SK-N-SH treated with all-trans-retinoic acid at 6 μM for 48 hours (cell line): Measurements from ENCODE around the gene GIMAP5.

ENCODE experiments used
- ATAC-seq: fragments of 200-7000 bp; cut with Tn5 transposase; 3 replicates; pipeline ENCODE4 v1.9.1; 2020; ENCODE audit warnings: mild to moderate bottlenecking, moderate library complexity
- ARNTL ChIP-seq: fragments of 450-650 bp; formaldehyde crosslinking; IDR thresholded peaks from 2 replicates; pipeline ENCODE4 v1.5.0; 2020; ENCODE audit warnings: low read depth, mild to moderate bottlenecking, moderate library complexity, borderline replicate concordance
- BACH2 ChIP-seq: fragments of 250-450 bp; sonication (Bioruptor Pico); IDR thresholded peaks from 2 replicates; pipeline ENCODE4 v1.9.0; 2021; ENCODE audit warnings: mild to moderate bottlenecking, borderline replicate concordance
- CSDC2 ChIP-seq: fragments of 250-450 bp; sonication (Bioruptor Pico); IDR thresholded peaks from 2 replicates; pipeline ENCODE4 v1.5.0; 2020; ENCODE audit warnings: mild to moderate bottlenecking, moderate library complexity
- ESRRG ChIP-seq: fragments of 250-450 bp; sonication (Bioruptor Pico); IDR thresholded peaks from 2 replicates; pipeline ENCODE4 v1.6.1; 2021; ENCODE audit warnings: mild to moderate bottlenecking
- GLIS3 ChIP-seq: fragments of 250-450 bp; sonication (Bioruptor Pico); IDR thresholded peaks from 2 replicates; pipeline ENCODE4 v1.5.0; 2020; ENCODE audit warnings: mild to moderate bottlenecking, moderate library complexity
- ISL1 ChIP-seq: fragments of 250-450 bp; sonication (Bioruptor Pico); IDR thresholded peaks from 2 replicates; pipeline ENCODE4 v2.1.2; 2022; ENCODE audit warnings: mild to moderate bottlenecking, moderate library complexity
- OSR1 ChIP-seq: fragments of 250-450 bp; sonication (Bioruptor Pico); IDR thresholded peaks from 2 replicates; pipeline ENCODE4 v1.8.0; 2022; ENCODE audit warnings: moderate library complexity, mild to moderate bottlenecking, inconsistent platforms
- PPARA ChIP-seq: fragments of 250-450 bp; sonication (Bioruptor Pico); IDR thresholded peaks from 2 replicates; pipeline ENCODE4 v1.5.0; 2020; ENCODE audit warnings: mild to moderate bottlenecking, borderline replicate concordance
- RARB ChIP-seq: fragments of 250-450 bp; sonication (Bioruptor Pico); IDR thresholded peaks from 2 replicates; pipeline ENCODE4 v1.8.0; 2021; ENCODE audit warnings: mild to moderate bottlenecking, moderate library complexity
- SNAI2 ChIP-seq: fragments of 250-450 bp; sonication (Bioruptor Pico); IDR thresholded peaks from 2 replicates; pipeline ENCODE4 v1.5.0; 2020; ENCODE audit warnings: mild to moderate bottlenecking, moderate library complexity
- TCF4 ChIP-seq: fragments of 250-450 bp; sonication (Bioruptor Pico); IDR thresholded peaks from 2 replicates; pipeline ENCODE4 v1.8.0; 2021; ENCODE audit warnings: mild to moderate bottlenecking, moderate library complexity, borderline replicate concordance
- TOX ChIP-seq: fragments of 250-450 bp; sonication (Bioruptor Pico); IDR thresholded peaks from 2 replicates; pipeline ENCODE4 v1.8.0; 2021; ENCODE audit warnings: mild to moderate bottlenecking, moderate library complexity, borderline replicate concordance
- ZC3H10 ChIP-seq: fragments of 250-450 bp; sonication (Bioruptor Pico); IDR thresholded peaks from 2 replicates; pipeline ENCODE4 v1.5.1; 2021; ENCODE audit warnings: mild to moderate bottlenecking, moderate library complexity
- ZFP3 ChIP-seq: fragments of 250-450 bp; sonication (Bioruptor Pico); IDR thresholded peaks from 2 replicates; pipeline ENCODE4 v1.5.0; 2020; ENCODE audit warnings: mild to moderate bottlenecking, moderate library complexity
- ZFP30 ChIP-seq: fragments of 450-650 bp; formaldehyde crosslinking; IDR thresholded peaks from 2 replicates; pipeline ENCODE4 v1.5.0; 2022; ENCODE audit warnings: mild to moderate bottlenecking, moderate library complexity
- ZNF565 ChIP-seq: fragments of 450-650 bp; formaldehyde crosslinking; conservative IDR thresholded peaks from 2 replicates; pipeline ENCODE4 v1.5.0; 2020; ENCODE audit warnings: low read depth, mild to moderate bottlenecking, moderate library complexity
- ZNF70 ChIP-seq: fragments of 450-650 bp; formaldehyde crosslinking; IDR thresholded peaks from 2 replicates; pipeline ENCODE4 v1.5.0; 2020; ENCODE audit warnings: mild to moderate bottlenecking, moderate library complexity
- ZNF8 ChIP-seq: fragments of 450-650 bp; formaldehyde crosslinking; IDR thresholded peaks from 2 replicates; pipeline ENCODE4 v1.5.0; 2020; ENCODE audit warnings: mild to moderate bottlenecking, moderate library complexity
- TF ChIP-seq, protein P1 (sequence below): fragments of 250-450 bp; sonication (Bioruptor Pico); IDR thresholded peaks from 2 replicates; pipeline ENCODE4 v1.5.1; 2021; ENCODE audit warnings: mild to moderate bottlenecking, moderate library complexity
- TF ChIP-seq, protein P2 (sequence below): fragments of 250-450 bp; sonication (Bioruptor Pico); IDR thresholded peaks from 2 replicates; pipeline ENCODE4 v1.8.0; 2020; ENCODE audit warnings: mild to moderate bottlenecking, moderate library complexity, borderline replicate concordance
- TF ChIP-seq, protein P3 (sequence below): fragments of 250-450 bp; sonication (Bioruptor Pico); IDR thresholded peaks from 2 replicates; pipeline ENCODE4 v1.8.0; 2021; ENCODE audit warnings: low read depth, mild to moderate bottlenecking, moderate library complexity, borderline replicate concordance
- TF ChIP-seq, protein P4 (sequence below): fragments of 250-450 bp; sonication (Bioruptor Pico); IDR thresholded peaks from 2 replicates; pipeline ENCODE4 v1.5.1; 2020; ENCODE audit warnings: low read depth, mild to moderate bottlenecking, moderate library complexity
- TF ChIP-seq, protein P5 (sequence below): fragments of 250-450 bp; sonication (Bioruptor Pico); IDR thresholded peaks from 2 replicates; pipeline ENCODE4 v1.5.0; 2020; ENCODE audit warnings: mild to moderate bottlenecking, moderate library complexity

Gene GIMAP5

DNA sequence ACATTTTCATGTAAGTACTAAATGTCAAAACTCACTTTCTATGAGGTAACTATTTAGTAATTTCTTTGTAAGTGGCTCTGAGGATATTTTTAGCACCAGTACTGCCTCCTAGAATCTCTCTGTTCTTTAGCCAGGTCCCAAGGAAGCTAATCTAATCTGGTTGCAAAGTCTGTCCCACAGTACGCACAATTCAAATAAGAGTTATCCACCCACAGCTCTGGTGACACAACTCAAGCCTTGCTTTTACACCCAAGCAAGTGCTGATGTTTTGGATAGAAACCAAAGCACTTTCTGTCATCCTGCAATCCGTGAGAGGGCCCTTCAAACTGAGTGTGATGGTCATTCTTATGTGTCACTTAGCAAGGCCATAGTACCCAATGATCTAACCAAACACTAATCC, 14.5 kb downstream of the GIMAP5 start:
- no peak for TF ChIP-seq OSR1 (CRISPR knock-in tag)
- no peak for TF ChIP-seq GLIS3 (CRISPR knock-in tag)
- no peak for TF ChIP-seq CSDC2
- no peak for ATAC-seq

DNA sequence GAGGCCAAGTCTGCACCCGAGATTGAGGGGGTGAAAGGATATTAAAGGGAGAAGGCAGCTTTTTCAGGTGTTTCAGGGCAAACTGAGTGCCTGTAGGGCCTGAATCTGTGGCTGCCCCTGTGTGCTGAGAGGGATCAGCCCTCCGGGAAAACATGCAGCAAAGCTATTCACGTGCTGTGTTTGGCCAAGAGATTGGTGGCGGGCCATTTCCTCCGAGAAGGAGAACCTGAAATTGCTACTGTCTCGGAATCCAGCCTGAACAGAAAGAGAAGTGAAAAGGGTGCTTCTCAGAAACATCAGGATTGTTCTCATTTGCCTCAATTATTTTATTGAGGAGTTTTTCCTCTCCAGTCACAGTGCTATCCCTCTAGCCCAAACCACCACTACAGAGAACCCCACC, 16.0 kb downstream of the GIMAP5 start:
- TF ChIP-seq OSR1 (CRISPR knock-in tag) (no peak), TCF4 (no peak), ESRRG (CRISPR knock-in tag) (no peak), ISL1 (no peak), ZNF565 (no peak)

DNA sequence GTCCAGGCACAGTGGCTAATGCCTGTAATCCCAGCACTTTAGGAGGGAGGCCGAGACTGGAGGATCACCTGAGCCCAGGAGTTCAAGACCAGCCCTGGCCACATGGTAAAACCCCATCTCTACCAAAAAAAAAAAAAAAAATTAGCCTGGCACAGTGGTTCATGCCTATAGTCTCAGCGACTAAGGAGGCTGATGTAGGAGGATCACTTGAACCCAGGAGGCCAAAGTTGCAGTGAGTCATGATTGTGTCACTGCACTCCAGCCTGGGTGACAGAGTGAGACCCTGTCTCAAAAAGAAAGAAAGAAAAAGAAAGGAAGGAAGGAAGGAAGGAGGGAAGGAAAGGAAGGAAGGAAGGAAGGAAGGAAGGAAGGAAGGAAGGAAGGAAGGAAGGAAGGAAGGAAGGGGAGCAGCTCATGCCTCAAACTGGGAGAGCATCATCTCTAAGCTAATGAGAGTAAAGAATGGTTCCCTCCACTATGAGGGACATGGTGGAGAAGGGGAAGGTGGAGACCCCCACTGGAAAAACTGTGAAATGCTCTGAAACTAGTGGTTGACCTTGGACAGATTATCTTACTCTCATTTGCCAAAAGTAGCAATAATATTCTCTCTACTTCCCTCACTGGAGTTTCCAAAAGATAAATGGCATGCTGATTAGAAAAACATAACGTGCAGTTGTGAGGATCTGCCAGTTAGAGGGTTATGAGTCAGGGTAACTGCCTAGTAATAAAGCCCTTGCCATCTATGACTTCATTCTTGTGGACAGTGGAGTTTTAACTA, 16.8 kb downstream of the GIMAP5 start:
- ATAC-seq, result peak; percentile 84
- no peak for TF ChIP-seq TOX
- TF ChIP-seq ZNF8 (CRISPR knock-in tag), result no peak
- TF ChIP-seq, all 23 proteins: peak for 0

More for the DNA sequence above, 16.0 kb downstream of the GIMAP5 start:
- ATAC-seq, result no peak

DNA sequence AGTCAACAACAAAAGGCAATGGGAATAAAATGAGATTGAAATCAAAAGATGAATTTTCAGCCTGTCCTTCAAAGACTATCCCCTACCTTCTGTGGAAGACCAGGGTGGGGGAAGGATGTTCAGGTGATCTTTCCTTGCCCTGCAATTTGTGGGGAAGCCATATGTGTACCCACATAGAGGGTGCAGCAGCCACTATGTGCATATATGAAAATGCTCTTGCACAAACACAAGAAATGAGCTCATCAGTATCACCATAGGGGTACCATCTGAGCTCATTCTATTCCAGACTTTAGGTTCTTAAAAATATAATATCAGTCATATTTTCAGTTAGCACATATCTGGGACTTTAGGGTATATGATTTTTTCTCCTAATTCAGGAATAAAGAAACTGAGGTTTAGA, 17.7 kb downstream of the GIMAP5 start:
- no peak for TF ChIP-seq ISL1
- TF ChIP-seq ESRRG (CRISPR knock-in tag), result no peak
- TF ChIP-seq TCF4, result no peak
- no peak for TF ChIP-seq BACH2 (CRISPR knock-in tag)
- TF ChIP-seq ZNF8 (CRISPR knock-in tag), result no peak
- TF ChIP-seq, protein P1, sequence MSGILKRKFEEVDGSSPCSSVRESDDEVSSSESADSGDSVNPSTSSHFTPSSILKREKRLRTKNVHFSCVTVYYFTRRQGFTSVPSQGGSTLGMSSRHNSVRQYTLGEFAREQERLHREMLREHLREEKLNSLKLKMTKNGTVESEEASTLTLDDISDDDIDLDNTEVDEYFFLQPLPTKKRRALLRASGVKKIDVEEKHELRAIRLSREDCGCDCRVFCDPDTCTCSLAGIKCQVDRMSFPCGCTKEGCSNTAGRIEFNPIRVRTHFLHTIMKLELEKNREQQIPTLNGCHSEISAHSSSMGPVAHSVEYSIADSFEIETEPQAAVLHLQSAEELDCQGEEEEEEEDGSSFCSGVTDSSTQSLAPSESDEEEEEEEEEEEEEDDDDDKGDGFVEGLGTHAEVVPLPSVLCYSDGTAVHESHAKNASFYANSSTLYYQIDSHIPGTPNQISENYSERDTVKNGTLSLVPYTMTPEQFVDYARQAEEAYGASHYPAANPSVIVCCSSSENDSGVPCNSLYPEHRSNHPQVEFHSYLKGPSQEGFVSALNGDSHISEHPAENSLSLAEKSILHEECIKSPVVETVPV (CRISPR knock-in tag), result no peak
- no peak for TF ChIP-seq ZNF70
- TF ChIP-seq, protein P2, sequence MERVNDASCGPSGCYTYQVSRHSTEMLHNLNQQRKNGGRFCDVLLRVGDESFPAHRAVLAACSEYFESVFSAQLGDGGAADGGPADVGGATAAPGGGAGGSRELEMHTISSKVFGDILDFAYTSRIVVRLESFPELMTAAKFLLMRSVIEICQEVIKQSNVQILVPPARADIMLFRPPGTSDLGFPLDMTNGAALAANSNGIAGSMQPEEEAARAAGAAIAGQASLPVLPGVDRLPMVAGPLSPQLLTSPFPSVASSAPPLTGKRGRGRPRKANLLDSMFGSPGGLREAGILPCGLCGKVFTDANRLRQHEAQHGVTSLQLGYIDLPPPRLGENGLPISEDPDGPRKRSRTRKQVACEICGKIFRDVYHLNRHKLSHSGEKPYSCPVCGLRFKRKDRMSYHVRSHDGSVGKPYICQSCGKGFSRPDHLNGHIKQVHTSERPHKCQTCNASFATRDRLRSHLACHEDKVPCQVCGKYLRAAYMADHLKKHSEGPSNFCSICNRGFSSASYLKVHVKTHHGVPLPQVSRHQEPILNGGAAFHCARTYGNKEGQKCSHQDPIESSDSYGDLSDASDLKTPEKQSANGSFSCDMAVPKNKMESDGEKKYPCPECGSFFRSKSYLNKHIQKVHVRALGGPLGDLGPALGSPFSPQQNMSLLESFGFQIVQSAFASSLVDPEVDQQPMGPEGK (CRISPR knock-in tag), result no peak
- no peak for TF ChIP-seq ZNF565
- TF ChIP-seq PPARA, result no peak
- TF ChIP-seq ARNTL (CRISPR knock-in tag), result no peak
- TF ChIP-seq RARB (CRISPR knock-in tag), result no peak
- TF ChIP-seq, protein P3, sequence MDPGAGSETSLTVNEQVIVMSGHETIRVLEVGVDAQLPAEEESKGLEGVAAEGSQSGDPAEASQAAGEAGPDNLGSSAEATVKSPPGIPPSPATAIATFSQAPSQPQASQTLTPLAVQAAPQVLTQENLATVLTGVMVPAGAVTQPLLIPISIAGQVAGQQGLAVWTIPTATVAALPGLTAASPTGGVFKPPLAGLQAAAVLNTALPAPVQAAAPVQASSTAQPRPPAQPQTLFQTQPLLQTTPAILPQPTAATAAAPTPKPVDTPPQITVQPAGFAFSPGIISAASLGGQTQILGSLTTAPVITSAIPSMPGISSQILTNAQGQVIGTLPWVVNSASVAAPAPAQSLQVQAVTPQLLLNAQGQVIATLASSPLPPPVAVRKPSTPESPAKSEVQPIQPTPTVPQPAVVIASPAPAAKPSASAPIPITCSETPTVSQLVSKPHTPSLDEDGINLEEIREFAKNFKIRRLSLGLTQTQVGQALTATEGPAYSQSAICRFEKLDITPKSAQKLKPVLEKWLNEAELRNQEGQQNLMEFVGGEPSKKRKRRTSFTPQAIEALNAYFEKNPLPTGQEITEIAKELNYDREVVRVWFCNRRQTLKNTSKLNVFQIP, result no peak
- no peak for TF ChIP-seq ZC3H10 (CRISPR knock-in tag)
- no peak for TF ChIP-seq ZFP3 (CRISPR knock-in tag)
- TF ChIP-seq SNAI2 (CRISPR knock-in tag), result no peak
- TF ChIP-seq, protein P4, sequence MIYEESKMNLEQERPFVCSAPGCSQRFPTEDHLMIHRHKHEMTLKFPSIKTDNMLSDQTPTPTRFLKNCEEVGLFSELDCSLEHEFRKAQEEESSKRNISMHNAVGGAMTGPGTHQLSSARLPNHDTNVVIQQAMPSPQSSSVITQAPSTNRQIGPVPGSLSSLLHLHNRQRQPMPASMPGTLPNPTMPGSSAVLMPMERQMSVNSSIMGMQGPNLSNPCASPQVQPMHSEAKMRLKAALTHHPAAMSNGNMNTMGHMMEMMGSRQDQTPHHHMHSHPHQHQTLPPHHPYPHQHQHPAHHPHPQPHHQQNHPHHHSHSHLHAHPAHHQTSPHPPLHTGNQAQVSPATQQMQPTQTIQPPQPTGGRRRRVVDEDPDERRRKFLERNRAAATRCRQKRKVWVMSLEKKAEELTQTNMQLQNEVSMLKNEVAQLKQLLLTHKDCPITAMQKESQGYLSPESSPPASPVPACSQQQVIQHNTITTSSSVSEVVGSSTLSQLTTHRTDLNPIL (CRISPR knock-in tag), result no peak
- TF ChIP-seq ZFP30 (CRISPR knock-in tag), result no peak
- TF ChIP-seq CSDC2, result no peak
- TF ChIP-seq, all 23 proteins: peak for 0
- ATAC-seq, result no peak

DNA sequence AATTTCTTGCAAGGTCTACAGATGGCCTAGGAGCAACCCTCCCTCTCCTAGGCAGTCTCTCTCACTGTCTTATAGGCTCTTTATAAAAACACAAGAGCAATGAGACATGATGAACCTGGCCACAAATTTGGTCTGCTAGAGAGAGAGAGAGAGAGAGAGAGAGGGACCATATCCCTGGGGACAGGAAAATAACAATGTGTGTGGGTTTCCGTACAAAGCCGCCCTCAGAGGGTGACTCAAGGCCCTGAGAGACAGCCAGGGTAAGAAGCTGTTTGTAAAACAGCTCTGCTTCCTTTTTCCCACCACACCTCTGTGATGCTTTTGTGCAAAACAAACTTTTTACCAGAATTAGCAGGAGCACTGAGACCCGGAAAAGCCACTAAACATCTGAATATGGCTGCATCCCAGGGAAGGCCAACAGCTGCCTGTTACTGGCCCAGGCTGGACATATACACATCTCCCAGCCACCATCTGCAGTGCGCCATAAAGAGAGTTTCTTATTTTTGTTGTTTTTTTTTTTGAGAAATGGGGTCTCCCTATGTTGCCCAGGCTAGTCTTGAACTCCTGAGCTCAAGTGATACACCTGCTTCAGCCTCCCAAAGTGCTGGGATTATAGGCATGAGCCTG, 18.4 kb downstream of the GIMAP5 start:
- no peak for ATAC-seq
- TF ChIP-seq TCF4 (no peak), ARNTL (CRISPR knock-in tag) (no peak), ZNF565 (no peak), GLIS3 (CRISPR knock-in tag) (no peak), OSR1 (CRISPR knock-in tag) (no peak)
- TF ChIP-seq, protein P1 (CRISPR knock-in tag), result no peak
- TF ChIP-seq, protein P5, sequence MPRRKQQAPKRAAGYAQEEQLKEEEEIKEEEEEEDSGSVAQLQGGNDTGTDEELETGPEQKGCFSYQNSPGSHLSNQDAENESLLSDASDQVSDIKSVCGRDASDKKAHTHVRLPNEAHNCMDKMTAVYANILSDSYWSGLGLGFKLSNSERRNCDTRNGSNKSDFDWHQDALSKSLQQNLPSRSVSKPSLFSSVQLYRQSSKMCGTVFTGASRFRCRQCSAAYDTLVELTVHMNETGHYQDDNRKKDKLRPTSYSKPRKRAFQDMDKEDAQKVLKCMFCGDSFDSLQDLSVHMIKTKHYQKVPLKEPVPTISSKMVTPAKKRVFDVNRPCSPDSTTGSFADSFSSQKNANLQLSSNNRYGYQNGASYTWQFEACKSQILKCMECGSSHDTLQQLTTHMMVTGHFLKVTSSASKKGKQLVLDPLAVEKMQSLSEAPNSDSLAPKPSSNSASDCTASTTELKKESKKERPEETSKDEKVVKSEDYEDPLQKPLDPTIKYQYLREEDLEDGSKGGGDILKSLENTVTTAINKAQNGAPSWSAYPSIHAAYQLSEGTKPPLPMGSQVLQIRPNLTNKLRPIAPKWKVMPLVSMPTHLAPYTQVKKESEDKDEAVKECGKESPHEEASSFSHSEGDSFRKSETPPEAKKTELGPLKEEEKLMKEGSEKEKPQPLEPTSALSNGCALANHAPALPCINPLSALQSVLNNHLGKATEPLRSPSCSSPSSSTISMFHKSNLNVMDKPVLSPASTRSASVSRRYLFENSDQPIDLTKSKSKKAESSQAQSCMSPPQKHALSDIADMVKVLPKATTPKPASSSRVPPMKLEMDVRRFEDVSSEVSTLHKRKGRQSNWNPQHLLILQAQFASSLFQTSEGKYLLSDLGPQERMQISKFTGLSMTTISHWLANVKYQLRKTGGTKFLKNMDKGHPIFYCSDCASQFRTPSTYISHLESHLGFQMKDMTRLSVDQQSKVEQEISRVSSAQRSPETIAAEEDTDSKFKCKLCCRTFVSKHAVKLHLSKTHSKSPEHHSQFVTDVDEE (CRISPR knock-in tag), result no peak
